Ovary (tissue), 9 donors: ENCODE results near the gene DNASE1L3. TPM values are rescaled to one million over a fixed set of nuclear protein-coding genes. Genes with fewer than 3 reads are reported as not detected.

Source experiments
- DNase-seq, 5 donors: peaks; one replicate each; pipeline ENCODE4 v3.0.0-alpha.2; 2019 to 2020
- H3K27ac ChIP-seq, 2 donors: fragments of 200-600 bp; one replicate each; pipeline versions ENCODE4 v1.5.1 to v1.8.0; 2019 to 2022
- H3K27me3 ChIP-seq: fragments of 200-600 bp; one replicate; pipeline ENCODE4 v1.8.0; 2022
- H3K36me3 ChIP-seq: fragments of 200-600 bp; sonication (generic); one replicate; pipeline ENCODE4 v1.5.1; 2019
- H3K4me1 ChIP-seq: one replicate; pipeline ENCODE4 v1.8.1; 2013; ENCODE audit warnings: mild to moderate bottlenecking, moderate library complexity; ENCODE audit not compliant: insufficient read depth
- H3K4me3 ChIP-seq: fragments of 200-600 bp; sonication (generic); one replicate; pipeline ENCODE4 v1.5.1; 2017
- H3K9me3 ChIP-seq, 2 donors: fragments of 200-600 bp in 1 of 2; sonication (generic) in 1 of 2; one replicate each; pipeline versions ENCODE4 v1.5.1 to v1.8.1; 2013 to 2019; ENCODE audit warnings: mild to moderate bottlenecking in 1 of 2, moderate library complexity in 1 of 2
- CTCF ChIP-seq, 3 donors: fragments of 450-650 bp in 2 of 3; fragments of 200-600 bp in 1 of 3; IDR thresholded peaks; one replicate each; pipeline versions ENCODE4 v1.5.1 to v1.8.0; 2016 to 2022; ENCODE audit warnings: antibody characterized with exemption in 3 of 3, mild to moderate bottlenecking in 1 of 3
- EP300 ChIP-seq: sonication (generic); formaldehyde crosslinking; IDR thresholded peaks from one replicate; pipeline ENCODE4 v1.6.1; 2017; ENCODE audit warnings: antibody characterized with exemption
- POLR2A ChIP-seq: fragments of 450-650 bp; IDR thresholded peaks from one replicate; pipeline ENCODE4 v1.6.1; 2017; ENCODE audit warnings: antibody characterized with exemption, mild to moderate bottlenecking, moderate library complexity
- WGBS, 3 donors: extraction: QIAGEN DNeasy Blood & Tissue Kit in 1 of 3; methylation state at CpG; one replicate each; pipeline versions ENCODE4 v1.1.5 to v1.1.7; 2013 to 2017; 5-methylcytosine and 5-hydroxymethylcytosine counted together
- intact Hi-C, 4 donors: fragments of 100-400 bp; cut with DNase I; formaldehyde crosslinking; loops; one replicate each; pipeline versions ENCODE4 v1.11.0 to v1.15.1; 2022 to 2023
- polyA plus RNA-seq, 2 donors: library from polyadenylated mRNA; stranded (reverse); fragments of 200-250 nt in 1 of 2; fragments of 350-450 nt in 1 of 2; fragmentation: Illumina TruSeq in 1 of 2; extraction: RNeasy Lipid Tissue Mini Kit (QIAGEN cat#74804) in 1 of 2; gene quantifications; one replicate each; pipeline ENCODE4 v1.2.3, GENCODE V29; 2013 to 2014
- total RNA-seq, 7 donors: library from RNA; depleted of rRNA in 2 of 7; stranded (reverse); fragments of >200 nt in 2 of 7; fragmentation: NEBNext Ultra II Directional in 3 of 7; extraction: Animal tissue kit (Norgen Biotek cat#: 25700) in 3 of 7; gene quantifications; one replicate each; pipeline versions ENCODE4 v1.1.0 to v1.2.4, GENCODE V29; 2016 to 2023
- donor health status: DM: no; HTN: no; CAD: no; lungs with moderate emphysema.
- donor health status: DM: no; HTN: no; CAD: no.
- donor health status: Bipolar disorder and iron deficiency.
- donor health status: DM: yes; HTN: yes; CAD: no.
- donor health status: DM: no; HTN: no; CAD: no.
- donor health status: DM: yes; HTN: yes; CAD: no.

DNASE1L3 gene
- total and polyA plus RNA-seq, 9 donors = 0.48 to 10.3 (median 0.65) TPM; not detected in 2

GRCh38 chr3:58171126-58171525 is 39.6 kb downstream of the DNASE1L3 start:
- H3K27me3 ChIP-seq = no peaks in the 10 kb centered on the region
- H3K36me3 ChIP-seq = no peaks in the 10 kb centered on the region
- no peak for DNase-seq
- no peak overlapping the region for H3K4me3 ChIP-seq
- no peaks in the 10 kb centered on the region for H3K9me3 ChIP-seq
- intact Hi-C loops = no loop called here
- H3K4me1 ChIP-seq = peaks cover 17% of the 10 kb centered on the region
- no peak overlapping the region for H3K27ac ChIP-seq
- 94 to 95% (median 94%) methylated on average over 9 of the region's 9 CpGs for WGBS, 3 donors
- TF ChIP-seq POLR2A (no peak), EP300 (no peak), CTCF (IDR thresholded peaks at IDR 0.05) (no peak)

- no peak for DNase-seq
- no peak for TF ChIP-seq CTCF (IDR thresholded peaks at IDR 0.05)
- TF ChIP-seq POLR2A = no peak
- no peak for TF ChIP-seq EP300
- H3K27ac ChIP-seq = no peak overlapping the region
- H3K4me1 ChIP-seq = peaks cover 15% of the 10 kb centered on the region
- intact Hi-C loops = no loop called here
- no peak overlapping the region for H3K4me3 ChIP-seq
- no peaks in the 10 kb centered on the region for H3K9me3 ChIP-seq
- no peaks in the 10 kb centered on the region for H3K36me3 ChIP-seq
- H3K27me3 ChIP-seq = no peaks in the 10 kb centered on the region
- WGBS, 3 donors = 87 to 96% (median 90%) methylated on average over 11 of the region's 11 CpGs
Observed at GRCh38 chr3:58170376-58170775, 40.4 kb downstream of the DNASE1L3 start.

- no peaks in the 10 kb centered on the region for H3K9me3 ChIP-seq
- no peaks in the 10 kb centered on the region for H3K27me3 ChIP-seq
- no peak overlapping the region for H3K4me3 ChIP-seq
- H3K36me3 ChIP-seq = no peaks in the 10 kb centered on the region
- peaks cover 19% of the 10 kb centered on the region for H3K4me1 ChIP-seq
- no peak for TF ChIP-seq POLR2A
- no peak for TF ChIP-seq EP300
- no peak for TF ChIP-seq CTCF (IDR thresholded peaks at IDR 0.05)
- intact Hi-C loops = loop anchor here in 1 of 4 donors (5.0 kb wide), 1 partner anchor 162 kb away; the partner anchor contains the start of gene FLNB
- WGBS, 3 donors = 94 to 96% (median 95%) methylated on average over 9 of the region's 9 CpGs
- no peak overlapping the region for H3K27ac ChIP-seq
- no peak for DNase-seq
Observed at GRCh38 chr3:58169371-58169770, 41.4 kb downstream of the DNASE1L3 start.

GRCh38 chr3:58168498-58168897 is 42.3 kb downstream of the DNASE1L3 start:
- intact Hi-C loops = loop anchor here in 1 of 4 donors (5.0 kb wide), 1 partner anchor 161 kb away; the partner anchor contains the start of gene FLNB
- Histone ChIP-seq H3K27me3 (no peaks in the 10 kb centered on the region), H3K36me3 (no peaks in the 10 kb centered on the region), H3K4me3 (no peak overlapping the region), H3K9me3 (no peaks in the 10 kb centered on the region), H3K4me1 (peaks cover 25% of the 10 kb centered on the region), H3K27ac (no peak overlapping the region)
- WGBS, 3 donors = 84 to 95% (median 94%) methylated on average over 7 of the region's 7 CpGs
- no peak for DNase-seq
- TF ChIP-seq POLR2A (no peak), CTCF (IDR thresholded peaks at IDR 0.05) (no peak), EP300 (no peak)
